G401 (cell line): ENCODE data around the gene ZFP36L1. TPM values are rescaled to one million over a fixed set of nuclear protein-coding genes. Genes with fewer than 3 reads are reported as not detected.

ENCODE experiments used
- DNase-seq: peaks from one replicate; pipeline ENCODE4 v3.0.0-alpha.2; 2015; ENCODE audit warnings: low spot score
- in situ Hi-C: cut with HindIII; loops from 2 replicates; pipeline ENCODE4 v1.10.0; 2016; ENCODE audit warnings: low sequenced_read_pairs, mixed read lengths
- total RNA-seq: library from RNA; depleted of rRNA; stranded (reverse); fragments of >200 nt; shearing (Covaris generic); gene quantifications from 2 replicates; pipeline ENCODE4 v1.2.3, GENCODE V29; 2014; rRNA removed

ZFP36L1 gene
- total RNA-seq, 1 experiment from 2014 or later, result 28.6 TPM

DNA sequence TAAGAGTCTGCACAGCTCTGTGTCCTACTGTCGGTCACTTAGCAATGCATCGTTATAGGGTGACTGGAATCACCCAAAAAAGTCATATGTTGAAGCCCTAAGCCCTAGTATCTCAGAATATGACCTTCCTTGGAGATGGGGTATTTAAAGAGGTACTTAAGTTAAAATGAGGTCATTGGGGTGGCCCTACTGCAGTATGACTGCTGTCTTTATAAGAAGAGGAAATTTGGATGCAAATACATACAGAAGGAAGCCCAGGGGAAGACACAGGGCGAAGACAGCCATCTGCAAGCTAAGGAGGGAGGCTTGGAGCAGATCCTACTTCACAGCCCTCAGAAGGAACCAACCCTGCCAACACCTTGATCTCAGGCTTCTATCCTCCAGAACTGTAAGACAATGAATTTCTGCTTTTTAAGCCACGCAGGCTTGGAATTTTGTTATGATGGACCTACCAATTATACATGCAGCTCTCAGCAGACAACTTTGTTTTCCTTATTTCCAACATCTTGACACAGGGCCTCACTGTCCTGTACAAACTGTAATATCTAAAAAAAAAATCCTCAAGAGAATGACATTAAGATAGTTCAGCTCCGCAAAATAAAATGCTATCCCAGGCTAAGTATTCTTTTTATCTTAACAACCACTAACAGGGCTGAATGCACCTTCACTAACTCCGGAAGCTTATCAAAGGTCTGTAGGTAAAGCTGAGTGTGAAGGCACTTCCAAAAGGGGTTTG lies 40.4 kb downstream of the ZFP36L1 start:
- in situ Hi-C loops, result no loop called here
- DNase-seq, result no peak

GRCh38 chr14:68749487-68750475 lies 43.1 kb downstream of the ZFP36L1 start:
- in situ Hi-C loops, result no loop called here
- DNase-seq, result no peak

GRCh38 chr14:68748691-68749090 lies 44.2 kb downstream of the ZFP36L1 start:
- in situ Hi-C loops, result no loop called here
- DNase-seq, result no peak

- in situ Hi-C loops, result no loop called here
Measured at GRCh38 chr14:68748260-68748659, 44.6 kb downstream of the ZFP36L1 start.

GRCh38 chr14:68747393-68747792 lies 45.5 kb downstream of the ZFP36L1 start:
- DNase-seq, result no peak
- in situ Hi-C loops, result no loop called here

More at GRCh38 chr14:68748260-68748659, 44.6 kb downstream of the ZFP36L1 start:
- DNase-seq, result no peak

- DNase-seq, result no peak
Measured at GRCh38 chr14:68744613-68745012, 48.3 kb downstream of the ZFP36L1 start.

GRCh38 chr14:68741839-68742470 lies 50.9 kb downstream of the ZFP36L1 start:
- no peak for DNase-seq
- in situ Hi-C loops, result no loop called here

More at GRCh38 chr14:68744613-68745012, 48.3 kb downstream of the ZFP36L1 start:
- in situ Hi-C loops, result no loop called here

DNA sequence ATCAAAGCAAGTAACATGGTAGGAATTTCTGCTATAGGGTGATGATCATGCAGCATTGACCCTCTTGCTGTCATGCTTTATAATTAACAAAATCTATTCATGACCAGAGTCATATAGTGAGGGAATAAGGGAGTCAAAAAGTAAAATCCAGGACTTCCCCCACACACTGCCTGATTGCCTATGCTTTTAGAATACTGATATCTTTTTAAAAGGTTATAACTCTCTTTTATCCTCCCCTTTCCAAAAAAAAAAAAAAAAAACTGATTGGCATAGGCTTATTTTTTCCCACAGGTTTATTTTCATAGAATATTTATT lies 51.4 kb downstream of the ZFP36L1 start:
- in situ Hi-C loops, result no loop called here
- DNase-seq, result no peak

DNA sequence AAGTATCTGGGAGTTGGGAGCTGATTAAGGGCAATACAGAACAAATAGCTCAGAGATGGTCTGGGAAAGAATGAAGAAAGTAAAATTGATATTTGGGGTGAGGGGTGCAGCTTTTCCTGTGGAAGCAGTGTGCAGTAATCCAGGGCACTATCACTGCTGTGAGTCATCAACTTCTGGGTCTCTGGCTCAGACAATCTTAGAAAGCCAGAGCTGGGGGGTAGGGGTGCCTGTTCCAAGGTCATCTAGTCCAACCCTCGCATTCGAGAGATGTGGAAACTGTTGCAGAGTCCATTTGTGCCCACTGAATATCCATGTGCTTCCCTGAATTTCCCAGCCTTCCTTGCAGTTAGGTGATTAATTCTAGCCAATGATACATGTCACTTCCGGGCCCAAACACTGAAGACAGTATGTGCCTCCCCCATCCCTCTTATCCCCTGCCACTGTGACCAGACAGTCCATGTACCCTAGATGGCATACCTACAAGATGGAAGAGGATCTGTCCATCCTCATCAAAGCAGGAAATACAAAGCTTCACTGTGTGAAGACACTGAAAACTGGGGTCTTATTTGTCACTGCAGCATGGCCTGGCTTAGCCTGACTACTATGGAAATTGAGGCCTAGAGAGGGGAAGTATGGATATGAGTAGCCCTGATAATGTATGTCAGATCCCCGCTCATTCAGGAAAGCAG lies 51.9 kb downstream of the ZFP36L1 start:
- in situ Hi-C loops, result no loop called here

DNA sequence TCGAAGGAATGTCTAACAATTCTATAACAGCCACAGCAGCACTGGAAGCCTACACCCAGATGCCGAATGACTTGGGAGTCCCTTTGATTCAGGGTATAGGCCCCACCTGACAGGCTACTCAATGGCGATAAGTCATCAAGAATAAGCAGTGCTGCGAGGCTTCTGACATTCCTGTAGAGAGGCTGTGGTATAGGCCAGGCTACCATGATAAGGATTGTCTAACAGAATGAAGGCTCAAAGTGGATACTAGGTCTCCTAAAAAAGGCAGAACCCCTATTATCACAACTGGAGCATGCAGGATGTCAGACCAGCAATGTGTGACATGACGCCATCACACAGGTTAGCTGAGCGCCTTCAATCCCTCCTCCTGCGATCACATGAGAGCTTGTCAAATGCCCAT lies 53.2 kb downstream of the ZFP36L1 start:
- DNase-seq, result no peak
- in situ Hi-C loops, result no loop called here

More for the DNA sequence above, 51.9 kb downstream of the ZFP36L1 start:
- no peak for DNase-seq

DNA sequence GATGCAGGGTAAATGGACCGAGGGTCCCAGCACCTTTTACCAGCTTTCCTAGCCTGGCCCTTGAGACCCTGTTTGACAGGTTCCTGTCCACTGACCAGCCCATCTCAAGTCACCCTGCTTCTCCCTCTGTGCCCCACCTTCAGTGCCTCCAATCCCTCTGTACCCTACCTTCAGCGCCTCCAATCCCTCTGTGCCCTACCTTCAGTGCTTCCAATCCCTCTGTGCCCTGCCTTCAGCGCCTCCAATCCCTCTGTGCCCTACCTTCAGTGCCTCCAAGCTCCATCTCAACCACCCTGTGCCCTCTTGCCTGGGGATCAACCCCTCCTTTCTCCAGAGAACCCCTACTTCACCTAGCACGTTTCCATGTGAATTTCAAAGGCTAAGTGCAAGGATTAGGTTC lies 54.3 kb downstream of the ZFP36L1 start:
- in situ Hi-C loops, result no loop called here
- DNase-seq, result no peak

Other genes with a start within 250 kb of the ZFP36L1 start
- gene ACTN1, start 186.2 kb upstream of the ZFP36L1 start, total RNA-seq, result 78.8 and 90.9 TPM in 2 replicates